GM18505 (cell line): ENCODE results near the gene TBC1D16.

Experiments used
- ATAC-seq: cut with Tn5 transposase; IDR thresholded peaks from one replicate; pipeline ENCODE4 v1.9.1; 2021; ENCODE audit not compliant: unreplicated experiment
- POLR2A ChIP-seq: IDR thresholded peaks from 4 replicates; pipeline ENCODE4 v1.6.1; 2011; ENCODE audit warnings: borderline replicate concordance; ENCODE audit not compliant: insufficient read depth, insufficient read length; ENCODE audit errors: extremely low read depth

TBC1D16 gene

DNA sequence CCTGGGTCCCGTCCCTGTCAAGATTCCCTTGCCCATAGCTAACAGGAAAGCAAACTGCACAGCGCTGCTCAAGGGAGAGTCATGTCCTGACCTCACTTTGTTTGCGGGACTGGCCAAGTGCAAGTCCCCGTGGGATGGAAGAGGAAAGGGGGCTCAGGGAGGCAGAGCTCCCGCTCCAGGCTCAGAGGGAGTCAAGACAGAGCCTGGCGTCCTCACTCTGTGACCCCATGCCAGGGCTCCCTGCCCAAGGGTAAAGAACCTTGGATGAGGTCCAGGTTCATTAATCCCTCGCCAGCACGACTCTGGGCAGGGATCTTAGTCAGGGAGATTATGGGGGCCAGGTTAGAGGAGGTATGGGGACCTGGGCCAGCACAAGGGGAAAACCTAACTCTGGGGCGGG lies 145.0 kb downstream of the TBC1D16 start:
- no peak for ATAC-seq
- TF ChIP-seq POLR2A = no peak

DNA sequence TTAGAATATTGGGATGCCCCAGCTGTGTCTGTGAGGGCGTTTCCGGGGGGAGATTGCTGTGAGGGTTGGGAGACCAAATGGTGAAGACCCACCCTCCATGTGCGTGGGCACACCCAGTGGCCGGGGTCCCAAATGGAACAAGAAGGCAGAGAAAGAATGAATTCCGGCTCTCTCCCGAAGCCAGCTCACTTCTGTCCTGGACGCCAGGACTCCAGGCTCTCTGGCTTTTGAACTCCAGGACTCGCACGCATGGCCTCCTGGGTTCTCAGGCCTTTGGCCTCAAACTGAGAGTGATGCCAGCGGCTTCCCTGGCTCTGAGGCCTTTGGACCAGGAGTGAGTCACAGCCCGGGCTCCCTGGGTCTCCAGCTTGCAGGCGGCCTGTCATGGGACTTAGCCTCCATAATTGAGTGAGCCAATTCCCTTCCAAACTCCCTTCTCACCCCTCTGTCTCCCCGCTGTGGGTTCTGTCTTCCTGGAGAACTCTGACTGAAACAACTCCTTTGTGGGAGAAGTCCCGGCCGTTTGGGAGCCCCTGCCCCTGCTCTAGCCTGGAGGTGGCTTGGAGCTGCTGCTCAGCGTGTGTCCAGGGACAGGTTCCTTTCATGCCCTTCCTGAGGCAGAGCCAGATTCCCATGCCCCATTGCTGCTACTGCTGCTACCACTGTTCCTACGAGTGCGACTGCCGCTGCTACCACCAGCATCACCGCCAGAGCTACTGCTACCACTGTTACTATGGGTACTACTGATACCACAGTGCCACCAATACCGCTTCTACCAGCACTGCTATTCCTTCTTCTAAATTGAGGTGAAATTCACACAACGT lies 146.6 kb downstream of the TBC1D16 start:
- TF ChIP-seq POLR2A = no peak
- no peak for ATAC-seq

DNA sequence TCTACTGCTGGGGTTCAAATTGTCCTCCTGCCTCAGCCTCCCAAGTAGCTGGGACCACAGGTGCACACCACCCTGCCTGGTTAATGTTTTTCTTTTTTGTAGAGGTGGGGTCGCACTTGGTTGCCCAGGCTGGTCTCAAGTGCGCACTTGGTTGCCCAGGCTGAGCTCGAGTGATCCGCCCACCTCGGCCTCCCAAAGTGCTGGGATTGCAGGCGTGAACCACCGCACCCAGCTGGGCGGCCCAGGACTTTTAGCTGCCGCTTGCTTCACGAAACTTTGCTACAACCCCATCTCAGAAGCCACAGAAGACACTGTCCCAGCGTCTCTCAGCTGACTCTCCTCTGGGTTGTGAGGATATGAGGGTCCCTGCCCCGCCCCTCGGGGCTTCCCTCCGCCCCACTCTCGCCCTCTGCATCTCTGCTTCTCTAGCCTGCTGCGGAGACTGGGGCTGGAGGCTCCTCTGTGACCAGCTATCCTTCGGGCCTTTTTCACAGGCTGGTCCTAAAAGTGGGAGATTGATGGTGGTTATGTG lies 147.6 kb downstream of the TBC1D16 start:
- no peak for TF ChIP-seq POLR2A
- ATAC-seq = no peak

DNA sequence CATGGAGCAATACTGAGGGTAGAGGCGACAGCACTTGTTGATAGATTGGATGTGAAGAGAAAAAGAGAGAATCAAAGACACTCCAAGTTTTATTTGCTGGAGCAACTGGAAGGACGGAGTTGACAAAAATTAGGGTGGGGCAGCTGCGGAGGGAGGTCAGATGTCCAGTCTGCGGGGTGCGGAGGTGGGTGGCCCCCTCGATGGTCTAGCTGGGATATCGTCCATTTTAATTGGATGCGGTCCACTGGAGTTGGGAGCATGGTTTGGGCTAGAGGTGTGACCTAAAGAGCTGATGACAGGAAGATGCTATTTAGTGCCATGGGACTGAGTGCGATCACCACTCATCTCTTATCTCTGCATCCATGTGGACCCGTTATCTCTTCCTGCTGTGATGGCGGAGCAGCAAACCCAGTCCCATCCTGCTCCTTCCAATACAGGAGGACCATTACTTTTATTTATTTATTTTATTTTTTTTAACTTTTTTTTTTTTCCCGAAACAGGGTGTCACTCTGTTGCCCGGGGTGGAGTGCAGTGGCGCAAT lies 148.2 kb downstream of the TBC1D16 start:
- ATAC-seq = no peak

DNA sequence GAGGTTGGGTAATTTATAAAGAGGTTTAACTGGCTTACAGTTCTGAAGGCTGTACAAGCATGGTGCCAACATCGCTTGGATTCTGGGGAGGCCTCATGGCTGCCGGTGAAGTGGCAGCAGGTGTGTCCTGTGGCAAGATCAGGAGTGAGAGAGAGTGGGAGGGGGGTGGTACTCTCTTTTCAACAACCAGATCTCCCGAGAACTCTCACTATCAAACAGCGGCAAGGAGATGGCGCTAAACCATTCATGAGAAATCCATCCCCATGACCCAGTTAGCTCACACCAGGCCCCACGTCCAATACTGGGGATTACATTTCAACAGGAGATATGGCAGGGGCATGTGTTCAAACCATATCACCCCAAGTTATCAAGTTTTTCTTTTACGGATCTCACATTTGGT lies 152.5 kb downstream of the TBC1D16 start:
- no peak for ATAC-seq
- TF ChIP-seq POLR2A = no peak

More for the DNA sequence above, 148.2 kb downstream of the TBC1D16 start:
- no peak for TF ChIP-seq POLR2A
